Measurements from ENCODE around the gene GPR107. TPM values are rescaled to one million over a fixed set of nuclear protein-coding genes. Genes with fewer than 3 reads are reported as not detected.

GPR107 gene
- total RNA-seq, 4 donors from 2014 or later, result 18.9 to 27.0 (median 23.2) TPM

DNA sequence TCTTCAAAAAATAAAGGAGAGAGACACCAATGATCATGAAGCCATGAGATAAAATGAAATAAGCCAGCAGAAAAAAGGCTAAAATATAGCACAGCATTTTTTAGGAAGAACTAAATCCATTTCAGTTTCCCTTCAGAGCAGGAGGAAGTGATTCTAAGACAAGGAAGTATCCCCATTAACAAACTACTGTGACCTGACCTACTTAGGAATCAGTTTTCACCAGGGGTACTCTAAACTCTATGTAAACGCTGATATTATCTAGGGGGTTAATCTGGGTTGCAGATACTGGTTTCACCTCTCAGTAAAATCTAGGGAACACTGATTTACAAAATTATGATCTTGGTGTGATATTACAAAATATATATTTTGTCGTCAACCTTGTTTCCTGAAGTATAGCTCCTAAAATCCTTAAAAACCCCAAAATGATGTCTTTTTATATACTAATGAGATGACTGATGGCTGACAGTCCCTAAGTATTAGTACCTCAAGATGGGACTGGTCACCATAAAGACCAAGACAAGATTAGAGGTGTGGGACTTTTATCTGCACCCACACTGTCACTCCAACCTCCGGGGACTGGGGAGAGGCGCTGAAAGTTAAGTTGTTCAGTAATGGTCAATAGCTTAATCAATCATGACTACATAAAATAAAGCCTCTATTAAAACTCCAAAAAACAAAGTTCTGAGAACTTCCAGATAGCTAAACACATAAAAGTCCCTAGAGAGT, 7.8 kb upstream of the GPR107 start:
- no peaks in the 10 kb centered on the region for H3K36me3 ChIP-seq
- H3K4me1 ChIP-seq, result peaks cover 17 to 43% (median 23%) of the 10 kb centered on the region in 3 donors
- no peak overlapping the region for H3K4me3 ChIP-seq
- peak overlapping the region in 2 of 4 donors; percentile 94 to 98 for H3K27ac ChIP-seq
- DNase-seq, result no peak
- H3K27me3 ChIP-seq, result no peaks in the 10 kb centered on the region
- intact Hi-C loops (cut with DNase I), result no loop called here
- 73 to 87% methylated on average over 4 of the region's 4 CpGs for WGBS, 2 donors
- TF ChIP-seq CTCF (IDR thresholded peaks at IDR 0.05) (no peak), POLR2A (IDR thresholded peaks at IDR 0.05) (no peak)
- no peaks in the 10 kb centered on the region for H3K9me3 ChIP-seq

DNA sequence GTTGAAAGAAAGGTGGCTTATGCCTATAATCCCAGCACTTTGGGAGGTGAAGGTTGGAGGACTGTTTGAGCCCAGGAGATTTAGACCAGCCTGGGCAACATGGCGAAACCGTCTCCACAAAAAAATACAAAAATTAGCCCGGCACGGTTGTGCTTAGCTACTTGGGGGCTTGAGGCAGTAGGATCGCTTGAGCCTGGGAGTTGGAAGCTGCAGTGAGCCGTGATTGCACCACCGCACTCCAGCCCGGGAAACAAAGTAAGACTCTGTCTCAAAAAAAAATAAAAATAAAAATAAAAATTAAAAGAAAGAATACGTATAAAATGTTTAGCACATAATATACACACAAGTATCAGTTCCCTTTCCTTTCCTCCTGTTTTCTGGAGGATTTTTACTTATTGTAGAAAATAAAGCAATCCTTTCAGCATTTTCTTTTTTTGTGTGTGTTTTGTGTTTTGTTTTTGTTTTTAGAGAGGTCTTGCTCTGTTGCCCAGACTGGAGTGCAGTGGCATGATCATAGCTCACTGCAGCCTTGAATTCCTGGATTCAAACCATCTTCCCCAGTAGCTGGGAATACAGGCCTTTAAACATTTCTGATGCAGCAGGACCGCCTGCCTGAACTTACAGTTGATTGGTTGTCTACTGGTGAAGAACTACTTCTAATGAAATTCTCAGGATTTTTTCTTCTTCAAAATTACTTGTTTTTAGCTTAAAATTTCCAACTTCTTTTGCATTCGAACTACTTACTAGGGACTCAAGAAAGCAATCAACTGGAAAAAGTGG, 4.1 kb upstream of the GPR107 start:
- Histone ChIP-seq H3K27me3 (no peaks in the 10 kb centered on the region), H3K27ac (no peak overlapping the region), H3K4me1 (peaks cover 21 to 47% (median 27%) of the 10 kb centered on the region in 3 donors), H3K36me3 (no peaks in the 10 kb centered on the region), H3K4me3 (no peak overlapping the region), H3K9me3 (no peaks in the 10 kb centered on the region)
- 82 to 83% methylated on average over 10 to 11 of the region's 11 CpGs for WGBS, 2 donors
- DNase-seq, result no peak
- TF ChIP-seq CTCF (IDR thresholded peaks at IDR 0.05), result no peak
- no peak for TF ChIP-seq POLR2A (IDR thresholded peaks at IDR 0.05)
- intact Hi-C loops (cut with DNase I), result no loop called here

DNA sequence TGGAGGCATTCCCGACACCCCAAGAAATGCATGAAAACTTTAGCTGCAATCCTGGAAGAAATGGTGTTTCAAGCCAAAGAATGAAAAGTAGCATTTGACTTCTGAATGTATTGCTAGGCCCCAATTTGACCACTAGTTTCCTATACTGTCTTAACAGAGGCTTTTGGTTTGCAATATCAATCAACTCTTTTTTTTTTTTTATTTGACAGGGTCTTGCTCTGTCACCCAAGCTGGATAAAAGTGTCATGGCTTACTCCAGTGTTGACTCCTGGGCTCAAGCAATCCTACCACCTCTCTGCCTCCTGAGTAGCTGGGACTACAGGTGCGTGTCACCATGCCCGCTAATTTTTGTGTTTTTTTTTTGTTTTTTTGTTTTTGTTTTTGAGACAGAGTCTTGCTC, 3.2 kb upstream of the GPR107 start:
- Histone ChIP-seq H3K9me3 (no peaks in the 10 kb centered on the region), H3K27ac (no peak overlapping the region), H3K4me3 (no peak overlapping the region), H3K36me3 (no peaks in the 10 kb centered on the region), H3K4me1 (peaks cover 23 to 47% (median 29%) of the 10 kb centered on the region in 3 donors), H3K27me3 (no peaks in the 10 kb centered on the region)
- whole genome bisulfite sequencing, 2 donors, result 93 to 97% methylated on average over 3 of the region's 3 CpGs
- intact Hi-C loops (cut with DNase I), result no loop called here
- DNase-seq, result no peak
- no peak for TF ChIP-seq CTCF (IDR thresholded peaks at IDR 0.05)
- TF ChIP-seq POLR2A (IDR thresholded peaks at IDR 0.05), result no peak

DNA sequence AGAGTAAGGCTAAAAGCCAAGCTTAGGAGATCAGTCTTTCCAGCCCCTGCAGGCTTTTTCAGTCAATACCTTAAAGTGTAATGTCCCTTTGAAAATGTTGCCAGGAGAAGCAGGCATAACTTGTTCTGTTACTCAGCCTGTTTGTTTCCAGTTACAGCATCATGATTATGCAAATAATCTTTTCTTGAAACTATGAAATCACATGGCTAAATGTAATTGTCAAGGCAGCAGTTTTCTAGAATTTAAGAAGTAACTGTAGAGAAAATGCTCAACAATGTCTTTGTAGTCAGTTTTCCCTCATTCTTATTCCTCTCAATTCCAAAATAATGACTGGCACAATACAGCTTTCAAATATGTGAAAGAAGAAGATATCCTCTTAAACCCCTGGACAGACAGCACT, 1.9 kb upstream of the GPR107 start:
- TF ChIP-seq POLR2A (IDR thresholded peaks at IDR 0.05) (no peak), CTCF (IDR thresholded peaks at IDR 0.05) (peak in 1 of 6 experiments; percentile 22)
- Histone ChIP-seq H3K27me3 (no peaks in the 10 kb centered on the region), H3K4me1 (peaks cover 25 to 55% (median 29%) of the 10 kb centered on the region in 3 donors), H3K4me3 (no peak overlapping the region), H3K9me3 (no peaks in the 10 kb centered on the region), H3K27ac (peak overlapping the region; percentile 75 to 98 (median 94)), H3K36me3 (no peaks in the 10 kb centered on the region)
- intact Hi-C loops (cut with DNase I), result no loop called here
- DNase-seq, result no peak

DNA sequence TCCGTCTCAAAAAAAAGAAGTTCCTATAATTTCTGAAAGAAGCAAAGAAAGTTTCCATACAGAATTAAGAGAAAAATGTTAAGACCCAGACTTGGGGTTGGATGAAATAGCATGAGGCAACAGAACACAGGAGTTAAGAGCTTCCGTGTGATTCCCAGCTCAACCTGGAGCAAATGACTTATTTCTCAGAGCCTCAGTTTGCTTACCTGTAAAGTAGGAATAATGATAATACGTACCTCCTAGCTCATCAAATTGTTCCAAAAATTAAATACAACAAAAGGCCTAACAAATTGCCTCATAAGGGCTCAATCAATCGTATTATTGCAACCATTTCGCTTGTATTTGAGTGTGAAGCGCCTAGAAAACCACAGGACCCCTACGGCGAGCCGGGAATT, 600 bp upstream of the GPR107 start:
- Histone ChIP-seq H3K36me3 (peaks cover 0 to 4% (median 0%) of the 10 kb centered on the region in 3 donors), H3K27me3 (no peaks in the 10 kb centered on the region), H3K4me3 (peak overlapping the region; percentile 78 to 100 (median 91)), H3K9me3 (no peaks in the 10 kb centered on the region), H3K27ac (peak overlapping the region; percentile 92 to 98 (median 96)), H3K4me1 (peaks cover 25 to 55% (median 29%) of the 10 kb centered on the region in 3 donors)
- intact Hi-C loops (cut with DNase I), result no loop called here
- 10% methylated on average over 9 of the region's 9 CpGs for WGBS, 2 donors
- TF ChIP-seq POLR2A (IDR thresholded peaks at IDR 0.05) (no peak), CTCF (IDR thresholded peaks at IDR 0.05) (no peak)
- no peak for DNase-seq

Data from esophagus squamous epithelium (tissue), 5 donors.